ENCODE measurements around the gene HIRA. TPM values are rescaled to one million over a fixed set of nuclear protein-coding genes. Genes with fewer than 3 reads are reported as not detected.

The HIRA gene
- total and polyA plus RNA-seq, 9 of the 15 experiments (the other 6 are each of a cell fraction or from before 2014, with no cell fraction given) = 0.96 to 132 (median 58.4) TPM

GRCh38 chr22:19432133-19432851 is 759 bp upstream of the HIRA start, which contains the start of gene MRPL40 (continued):
- no peak for TF ChIP-seq PATZ1 (CRISPR knock-in tag; IDR thresholded peaks at IDR 0.05; ENCODE audit: borderline replicate concordance)
- peak; percentile 96 for TF ChIP-seq SAP30 (IDR thresholded peaks at IDR 0.05; ENCODE audit: borderline replicate concordance, insufficient read depth, low read depth, low read length, poor library complexity, severe bottlenecking)
- peak; percentile 99 for TF ChIP-seq SMAD4 (CRISPR knock-in tag; conservative IDR thresholded peaks at IDR 0.05)
- peak; percentile 70 for TF ChIP-seq CREBBP (IDR thresholded peaks at IDR 0.05; ENCODE audit: low read depth, low read length)
- peak; percentile 98 for TF ChIP-seq SAFB2 (IDR thresholded peaks at IDR 0.05; ENCODE audit: borderline replicate concordance, low read depth, low read length, severe bottlenecking)
- TF ChIP-seq DLX4 (CRISPR knock-in tag; IDR thresholded peaks at IDR 0.05) = no peak
- TF ChIP-seq HDGF (IDR thresholded peaks at IDR 0.05) = no peak
- TF ChIP-seq ETV1 (tag; conservative IDR thresholded peaks at IDR 0.05; ENCODE audit: low read depth) = peak; percentile 87
- 0 out of 2 replicates have a peak, but pooled peaks have one; percentile 3 for TF ChIP-seq NFXL1 (CRISPR knock-in tag; IDR thresholded peaks at IDR 0.05)
- peak; percentile 60 to 95; a peak in 3 of 4 replicates for TF ChIP-seq ZMIZ1 (IDR thresholded peaks at IDR 0.05; ENCODE audit: low read depth in 2 of 2, low read length in 2 of 2)
- TF ChIP-seq PREB (CRISPR knock-in tag; IDR thresholded peaks at IDR 0.05) = no peak
- peak; percentile 72; the same call in 1 of the 2 replicates for TF ChIP-seq ZNF444 (CRISPR knock-in tag; IDR thresholded peaks at IDR 0.05)
- TF ChIP-seq SMC3 (conservative IDR thresholded peaks at IDR 0.05; ENCODE audit: insufficient read depth, low read depth, low read length) = peak; percentile 39; the same call in 1 of the 2 replicates
- TF ChIP-seq SRSF9 (IDR thresholded peaks at IDR 0.05; ENCODE audit: borderline replicate concordance, low read depth, low read length) = no peak
